Keratinocyte (primary cell): ENCODE measurements around the gene CDH12.

Experiments used
- CTCF ChIP-seq, 3 experiments: IDR thresholded peaks in 1 of 3; conservative IDR thresholded peaks in 1 of 3; optimal IDR thresholded peaks in 1 of 3; 2 replicates in 2 of 3; 3 replicates in 1 of 3; pipeline versions ENCODE3 to v1.5.1; 2011; ENCODE audit warnings: low read length in 3 of 3, mild to moderate bottlenecking in 3 of 3, moderate library complexity in 2 of 3, control low read depth in 1 of 3, inconsistent platforms in 1 of 3; ENCODE audit not compliant: insufficient read depth in 2 of 3; ENCODE audit errors: extremely low read depth in 1 of 3
- EZH2 ChIP-seq: IDR thresholded peaks from one replicate; pipeline ENCODE4 v1.6.1; 2012; ENCODE audit warnings: inconsistent platforms, mild to moderate bottlenecking, low read length, moderate library complexity

GRCh38 chr5:22258139-22258538 lies 595.0 kb downstream of the CDH12 start:
- TF ChIP-seq CTCF (optimal IDR thresholded peaks at IDR 0.05 in 1 of 3, IDR thresholded peaks at IDR 0.05 in 1 of 3, conservative IDR thresholded peaks at IDR 0.05 in 1 of 3; ENCODE audit: extremely low read depth in 1 of 3, insufficient read depth in 2 of 3, low read length in 3 of 3) (no peak), EZH2 (no peak)
